Stimulated activated CD4-positive, alpha-beta T cell treated with anti-CD3 and anti-CD28 coated beads, Interleukin-15, amount 100 ng/mL, for 1 hour (primary cell): ENCODE results near the gene ITPRIP.

ENCODE experiments used
- DNase-seq, 2 donors: peaks; one replicate each; pipeline ENCODE4 v3.0.0-alpha.2; 2020; ENCODE audit warnings: low read depth in 1 of 2, low spot score in 1 of 2

Gene ITPRIP

GRCh38 chr10:104308439-104308903 is 29.8 kb downstream of the ITPRIP start:
- DNase-seq: no peak

GRCh38 chr10:104307576-104308438 is 30.5 kb downstream of the ITPRIP start:
- DNase-seq: no peak

GRCh38 chr10:104306897-104307296 is 31.4 kb downstream of the ITPRIP start:
- DNase-seq: no peak

GRCh38 chr10:104304927-104305326 is 33.3 kb downstream of the ITPRIP start:
- no peak for DNase-seq

GRCh38 chr10:104304356-104304745 is 33.9 kb downstream of the ITPRIP start:
- DNase-seq: no peak

- DNase-seq: no peak
Observed at GRCh38 chr10:104303594-104304355, 34.5 kb downstream of the ITPRIP start.

- DNase-seq: no peak
Observed at GRCh38 chr10:104301907-104302690, 36.2 kb downstream of the ITPRIP start.

GRCh38 chr10:104300736-104301292 is 37.5 kb downstream of the ITPRIP start:
- no peak for DNase-seq

- DNase-seq: no peak
Observed at GRCh38 chr10:104300002-104300735, 38.1 kb downstream of the ITPRIP start.

GRCh38 chr10:104299031-104299904 is 39.0 kb downstream of the ITPRIP start:
- DNase-seq: no peak

GRCh38 chr10:104297697-104298660 is 40.3 kb downstream of the ITPRIP start:
- DNase-seq: no peak

GRCh38 chr10:104296687-104297436 is 41.4 kb downstream of the ITPRIP start:
- DNase-seq: no peak

- no peak for DNase-seq
Observed at GRCh38 chr10:104293781-104294321, 44.4 kb downstream of the ITPRIP start.

- DNase-seq: no peak
Observed at GRCh38 chr10:104293011-104293410, 45.3 kb downstream of the ITPRIP start.

- DNase-seq: peak; percentile 73 to 82
Observed at GRCh38 chr10:104291439-104291951, 46.8 kb downstream of the ITPRIP start.

- DNase-seq: no peak
Observed at GRCh38 chr10:104288355-104288754, 49.9 kb downstream of the ITPRIP start.

GRCh38 chr10:104286939-104287338 is 51.3 kb downstream of the ITPRIP start:
- no peak for DNase-seq
